NCI-H1930 (cell line): ENCODE results near the gene MRPL23.

Source experiments
- DNase-seq, 2 experiments: peaks; one replicate each; lab custom pipeline; 2025; lab: John Stamatoyannopoulos, UW

The MRPL23 gene

GRCh38 chr11:1990872-1991578 lies 43.9 kb downstream of the MRPL23 start:
- no peak for DNase-seq

- no peak for DNase-seq
Measured at GRCh38 chr11:1992111-1992510, 45.0 kb downstream of the MRPL23 start.

GRCh38 chr11:1994121-1994520 lies 47.0 kb downstream of the MRPL23 start:
- DNase-seq = no peak

- no peak for DNase-seq
Measured at GRCh38 chr11:1997755-1998154, 50.6 kb downstream of the MRPL23 start, which contains the start of gene H19. Gene H19, minus strand, starts transcription at chr11:1997842.

GRCh38 chr11:1998290-1998689 lies 51.2 kb downstream of the MRPL23 start:
- DNase-seq = no peak

- DNase-seq = no peak
Measured at GRCh38 chr11:1998861-1999260, 51.7 kb downstream of the MRPL23 start.

GRCh38 chr11:2002042-2002776 lies 55.1 kb downstream of the MRPL23 start:
- DNase-seq = no peak

- no peak for DNase-seq
Measured at GRCh38 chr11:2002807-2003206, 55.7 kb downstream of the MRPL23 start.

- DNase-seq = no peak
Measured at GRCh38 chr11:2004466-2004865, 57.3 kb downstream of the MRPL23 start.
